Islet precursor cell (in vitro differentiated cells): Measurements from ENCODE around the gene RWDD3.

Experiments
- DNase-seq: peaks from one replicate; pipeline ENCODE4 v3.0.0-alpha.2; 2018

The RWDD3 gene

GRCh38 chr1:95233737-95234500 is at the start of gene RWDD3:
RWDD3 (plus strand) TSS chr1:95234210; CDS start chr1:95234231, 21 bp downstream.
- peak; percentile 97 for DNase-seq

GRCh38 chr1:95186149-95186548 is 47.9 kb upstream of the RWDD3 start:
- no peak for DNase-seq

- DNase-seq: no peak
Observed at GRCh38 chr1:95193591-95193990, 40.4 kb upstream of the RWDD3 start.

- no peak for DNase-seq
Observed at GRCh38 chr1:95195046-95195445, 39.0 kb upstream of the RWDD3 start.

- no peak for DNase-seq
Observed at GRCh38 chr1:95196017-95196416, 38.0 kb upstream of the RWDD3 start.

GRCh38 chr1:95197616-95198252 is 36.3 kb upstream of the RWDD3 start:
- DNase-seq: peak; percentile 78

- DNase-seq: no peak
Observed at GRCh38 chr1:95201905-95202304, 32.1 kb upstream of the RWDD3 start.

- DNase-seq: no peak
Observed at GRCh38 chr1:95203908-95204437, 30.0 kb upstream of the RWDD3 start.

- DNase-seq: no peak
Observed at GRCh38 chr1:95206514-95206913, 27.5 kb upstream of the RWDD3 start.

GRCh38 chr1:95207223-95207935 is 26.6 kb upstream of the RWDD3 start:
- DNase-seq: no peak

- DNase-seq: no peak
Observed at GRCh38 chr1:95208876-95209275, 25.1 kb upstream of the RWDD3 start.

GRCh38 chr1:95209291-95209690 is 24.7 kb upstream of the RWDD3 start:
- no peak for DNase-seq

GRCh38 chr1:95216292-95216990 is 17.6 kb upstream of the RWDD3 start:
- DNase-seq: no peak

- no peak for DNase-seq
Observed at GRCh38 chr1:95217371-95217770, 16.6 kb upstream of the RWDD3 start.

GRCh38 chr1:95219407-95219806 is 14.6 kb upstream of the RWDD3 start:
- DNase-seq: no peak

GRCh38 chr1:95221306-95221705 is 12.7 kb upstream of the RWDD3 start:
- no peak for DNase-seq

GRCh38 chr1:95222629-95223028 is 11.4 kb upstream of the RWDD3 start:
- DNase-seq: no peak

GRCh38 chr1:95223110-95223509 is 10.9 kb upstream of the RWDD3 start:
- no peak for DNase-seq

- no peak for DNase-seq
Observed at GRCh38 chr1:95226781-95227660, 7.0 kb upstream of the RWDD3 start.

GRCh38 chr1:95229037-95229436 is 5.0 kb upstream of the RWDD3 start:
- no peak for DNase-seq

GRCh38 chr1:95229706-95230105 is 4.3 kb upstream of the RWDD3 start:
- DNase-seq: no peak

- no peak for DNase-seq
Observed at GRCh38 chr1:95230256-95230655, 3.8 kb upstream of the RWDD3 start.
